Sigmoid colon (tissue), 4 donors: ENCODE results near the gene CEACAM19.
A peak's percentile ranks its signal among the peaks of the same experiment; 100 is the strongest.

Experiments
- EP300 ChIP-seq, 4 donors: sonication (generic); formaldehyde crosslinking; IDR thresholded peaks; one replicate each; pipeline ENCODE4 v1.6.1; 2017; ENCODE audit warnings: antibody characterized with exemption in 4 of 4
- POLR2A ChIP-seq, 2 donors: fragments of 450-650 bp; IDR thresholded peaks; one replicate each; pipeline ENCODE4 v1.6.1; 2016; ENCODE audit warnings: antibody characterized with exemption in 2 of 2, mild to moderate bottlenecking in 2 of 2, moderate library complexity in 2 of 2
- POLR2AphosphoS5 ChIP-seq, 4 donors: sonication (generic); formaldehyde crosslinking; IDR thresholded peaks; one replicate each; pipeline ENCODE4 v1.6.1; 2017; ENCODE audit warnings: antibody characterized with exemption in 4 of 4
- TF ChIP-seq, protein P1 (sequence below), 4 experiments: fragments of 450-650 bp in 3 of 4; fragments of 200-600 bp in 1 of 4; IDR thresholded peaks; one replicate each; pipeline ENCODE4 v1.5.1; 2016 to 2019; ENCODE audit warnings: antibody characterized with exemption in 4 of 4, mild to moderate bottlenecking in 3 of 4, moderate library complexity in 2 of 4

DNA sequence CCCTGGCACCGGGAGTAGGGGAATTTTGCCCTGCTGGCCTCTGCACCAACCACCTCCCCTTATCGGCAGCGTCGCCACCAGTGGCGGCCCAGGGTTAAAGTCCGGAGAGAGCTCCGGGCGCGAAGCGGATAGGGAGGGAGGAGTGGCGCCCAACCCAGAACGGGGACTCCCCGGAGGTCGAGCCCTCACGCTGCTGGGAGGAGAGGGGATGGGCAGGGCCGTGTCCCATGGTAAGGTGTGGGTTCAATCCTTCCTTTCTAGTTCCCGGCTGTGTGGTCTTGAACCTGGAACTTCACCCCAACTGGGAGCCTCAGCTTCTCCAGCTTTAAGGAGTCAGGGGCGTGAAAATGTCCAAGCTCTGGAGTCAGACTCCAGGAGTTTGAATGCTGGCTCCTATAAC, 54.0 kb downstream of the CEACAM19 start:
- TF ChIP-seq POLR2A (IDR thresholded peaks at IDR 0.05): peak in 1 of 2 donors; percentile 6
- TF ChIP-seq EP300 (IDR thresholded peaks at IDR 0.05): no peak
- TF ChIP-seq, protein P1, sequence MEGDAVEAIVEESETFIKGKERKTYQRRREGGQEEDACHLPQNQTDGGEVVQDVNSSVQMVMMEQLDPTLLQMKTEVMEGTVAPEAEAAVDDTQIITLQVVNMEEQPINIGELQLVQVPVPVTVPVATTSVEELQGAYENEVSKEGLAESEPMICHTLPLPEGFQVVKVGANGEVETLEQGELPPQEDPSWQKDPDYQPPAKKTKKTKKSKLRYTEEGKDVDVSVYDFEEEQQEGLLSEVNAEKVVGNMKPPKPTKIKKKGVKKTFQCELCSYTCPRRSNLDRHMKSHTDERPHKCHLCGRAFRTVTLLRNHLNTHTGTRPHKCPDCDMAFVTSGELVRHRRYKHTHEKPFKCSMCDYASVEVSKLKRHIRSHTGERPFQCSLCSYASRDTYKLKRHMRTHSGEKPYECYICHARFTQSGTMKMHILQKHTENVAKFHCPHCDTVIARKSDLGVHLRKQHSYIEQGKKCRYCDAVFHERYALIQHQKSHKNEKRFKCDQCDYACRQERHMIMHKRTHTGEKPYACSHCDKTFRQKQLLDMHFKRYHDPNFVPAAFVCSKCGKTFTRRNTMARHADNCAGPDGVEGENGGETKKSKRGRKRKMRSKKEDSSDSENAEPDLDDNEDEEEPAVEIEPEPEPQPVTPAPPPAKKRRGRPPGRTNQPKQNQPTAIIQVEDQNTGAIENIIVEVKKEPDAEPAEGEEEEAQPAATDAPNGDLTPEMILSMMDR (IDR thresholded peaks at IDR 0.05): no peak
- TF ChIP-seq POLR2AphosphoS5 (IDR thresholded peaks at IDR 0.05): no peak
